Body of pancreas (tissue), 4 donors: ENCODE data around the gene ABHD4.

ENCODE experiments used
- CTCF ChIP-seq, 7 experiments: fragments of 450-650 bp in 4 of 7; fragments of 200-600 bp in 3 of 7; sonication (generic) in 3 of 7; IDR thresholded peaks; one replicate each; pipeline ENCODE4 v1.5.1; 2016 to 2019; ENCODE audit warnings: antibody characterized with exemption in 7 of 7
- POLR2A ChIP-seq, 3 donors: fragments of 450-650 bp; IDR thresholded peaks; one replicate each; pipeline ENCODE4 v1.6.1; 2016; ENCODE audit warnings: antibody characterized with exemption in 3 of 3, mild to moderate bottlenecking in 2 of 3

GRCh38 chr14:22657861-22658260 is 59.8 kb downstream of the ABHD4 start:
- TF ChIP-seq POLR2A (IDR thresholded peaks at IDR 0.05) (no peak), CTCF (IDR thresholded peaks at IDR 0.05) (peak in 6 of 7 experiments; percentile 5 to 56 (median 35))
